Measurements from ENCODE around the gene C12orf57.

GRCh38 chr12:6941267-6941666 lies 2.6 kb upstream of the C12orf57 start:
- TF ChIP-seq CTCF (IDR thresholded peaks at IDR 0.05) (no peak), ZFX (IDR thresholded peaks at IDR 0.05; ENCODE audit: borderline replicate concordance) (no peak)
